HG02870 (cell line): ENCODE results near the gene STAT5A.
"Not testable (repeated sequence)": the region's sequence is repeated elsewhere in the genome, so short reads cannot be mapped to it uniquely, and the experiment has no call there.

Experiments
- ATAC-seq: cut with Tn5 transposase; IDR thresholded peaks from one replicate; pipeline ENCODE4 v1.9.1; 2021; ENCODE audit warnings: mild to moderate bottlenecking, moderate library complexity; ENCODE audit not compliant: unreplicated experiment

STAT5A gene

GRCh38 chr17:42283241-42284023, 4.9 kb upstream of the STAT5A start:
- no peak for ATAC-seq

- no peak for ATAC-seq
Observed at GRCh38 chr17:42284024-42284369, 4.3 kb upstream of the STAT5A start.

- ATAC-seq: no peak
Observed at GRCh38 chr17:42284566-42284965, 3.7 kb upstream of the STAT5A start.

- ATAC-seq: no peak
Observed at GRCh38 chr17:42285346-42286050, 2.8 kb upstream of the STAT5A start.

GRCh38 chr17:42286411-42287221, 1.7 kb upstream of the STAT5A start:
- no peak for ATAC-seq

- ATAC-seq: no peak
Observed at GRCh38 chr17:42287305-42287976, 857 bp upstream of the STAT5A start.

GRCh38 chr17:42288803-42289610, 709 bp downstream of the STAT5A start:
- no peak for ATAC-seq

- no peak for ATAC-seq
Observed at GRCh38 chr17:42289611-42290181, 1.4 kb downstream of the STAT5A start.

GRCh38 chr17:42290577-42290976, 2.3 kb downstream of the STAT5A start:
- ATAC-seq: no peak

GRCh38 chr17:42291129-42291528, 2.8 kb downstream of the STAT5A start:
- ATAC-seq: no peak

- ATAC-seq: no peak
Observed at GRCh38 chr17:42294469-42295398, 6.4 kb downstream of the STAT5A start.

- no peak for ATAC-seq
Observed at GRCh38 chr17:42296012-42296411, 7.7 kb downstream of the STAT5A start.

GRCh38 chr17:42297775-42298174, 9.5 kb downstream of the STAT5A start:
- ATAC-seq: not testable (repeated sequence)

- not testable (repeated sequence) for ATAC-seq
Observed at GRCh38 chr17:42299361-42299760, 11.1 kb downstream of the STAT5A start.

GRCh38 chr17:42299913-42300312, 11.6 kb downstream of the STAT5A start:
- ATAC-seq: not testable (repeated sequence)

- no peak for ATAC-seq
Observed at GRCh38 chr17:42301022-42301421, 12.7 kb downstream of the STAT5A start.

GRCh38 chr17:42303694-42304093, 15.4 kb downstream of the STAT5A start:
- ATAC-seq: no peak

GRCh38 chr17:42304187-42305030, 16.1 kb downstream of the STAT5A start:
- ATAC-seq: no peak
